NT2/D1 (cell line): ENCODE measurements around the gene PHKB.

Experiments used
- SUZ12 ChIP-seq: IDR thresholded peaks from 2 replicates; pipeline ENCODE4 v1.6.1; 2011; ENCODE audit not compliant: insufficient read length, insufficient read depth; ENCODE audit errors: extremely low read depth
- YY1 ChIP-seq: IDR thresholded peaks from 2 replicates; pipeline ENCODE4 v1.6.1; 2011; ENCODE audit not compliant: insufficient read length, insufficient read depth
- ZNF274 ChIP-seq: IDR thresholded peaks from 2 replicates; pipeline ENCODE4 v1.6.1; 2011; ENCODE audit warnings: mild to moderate bottlenecking, low read depth, low read length

GRCh38 chr16:47693226-47693625 lies 232.1 kb downstream of the PHKB start:
- TF ChIP-seq SUZ12 = no peak
- no peak for TF ChIP-seq YY1
- no peak for TF ChIP-seq ZNF274
